ENCODE data around the gene TSEN2. TPM values are rescaled to one million over a fixed set of nuclear protein-coding genes. Genes with fewer than 3 reads are reported as not detected.

The TSEN2 gene
- 8.9 and 14.1 TPM in 2 replicates for total RNA-seq

GRCh38 chr3:12484198-12484982 lies at the start of gene TSEN2:
TSS of gene TSEN2 (plus strand) at chr3:12484480. CDS start at chr3:12489801, 5,321 bp downstream.

GRCh38 chr3:12545473-12545791 lies 61.2 kb downstream of the TSEN2 start, which contains the start of gene MKRN2OS:
TSS of gene MKRN2OS (minus strand) at chr3:12545499. CDS start at chr3:12545464, 35 bp downstream.

GRCh38 chr3:12556690-12557472 lies 72.6 kb downstream of the TSEN2 start, which contains the start of gene MKRN2:
TSS of gene MKRN2 (plus strand) at chr3:12557087. CDS start at chr3:12557151, 64 bp downstream.

Small RNA genes lying within 50 kb of the gene (small RNA-seq; reads per million reads assigned to genes)
- gene RF00017: not detected
- not detected for gene RNA5SP123
- gene RNU6-377P: not detected

Other genes with a start within 250 kb of the TSEN2 start
- gene PPARG, start 195.4 kb upstream of the TSEN2 start, total RNA-seq: 30.2 and 49.5 TPM in 2 replicates
- gene MKRN2OS, start 61.0 kb downstream of the TSEN2 start, total RNA-seq: 1.1 TPM in 1 of 2 replicates, not detected in the other
- gene MKRN2, start 72.6 kb downstream of the TSEN2 start, total RNA-seq: 36.5 and 37.3 TPM in 2 replicates
- gene RAF1, start 179.6 kb downstream of the TSEN2 start, total RNA-seq: 102 and 107 TPM in 2 replicates

Data from placental epithelial cell (primary cell).